HG02763 (cell line): ENCODE results near the gene FREY1.

Experiments
- ATAC-seq: cut with Tn5 transposase; IDR thresholded peaks from one replicate; pipeline ENCODE4 v1.9.1; 2021; ENCODE audit warnings: mild to moderate bottlenecking, moderate library complexity; ENCODE audit not compliant: unreplicated experiment

FREY1 gene

GRCh38 chr11:45929486-45930030, 22.5 kb upstream of the FREY1 start:
- peak; percentile 8 for ATAC-seq

- ATAC-seq, result no peak
Observed at GRCh38 chr11:45928535-45929215, 21.6 kb upstream of the FREY1 start.

DNA sequence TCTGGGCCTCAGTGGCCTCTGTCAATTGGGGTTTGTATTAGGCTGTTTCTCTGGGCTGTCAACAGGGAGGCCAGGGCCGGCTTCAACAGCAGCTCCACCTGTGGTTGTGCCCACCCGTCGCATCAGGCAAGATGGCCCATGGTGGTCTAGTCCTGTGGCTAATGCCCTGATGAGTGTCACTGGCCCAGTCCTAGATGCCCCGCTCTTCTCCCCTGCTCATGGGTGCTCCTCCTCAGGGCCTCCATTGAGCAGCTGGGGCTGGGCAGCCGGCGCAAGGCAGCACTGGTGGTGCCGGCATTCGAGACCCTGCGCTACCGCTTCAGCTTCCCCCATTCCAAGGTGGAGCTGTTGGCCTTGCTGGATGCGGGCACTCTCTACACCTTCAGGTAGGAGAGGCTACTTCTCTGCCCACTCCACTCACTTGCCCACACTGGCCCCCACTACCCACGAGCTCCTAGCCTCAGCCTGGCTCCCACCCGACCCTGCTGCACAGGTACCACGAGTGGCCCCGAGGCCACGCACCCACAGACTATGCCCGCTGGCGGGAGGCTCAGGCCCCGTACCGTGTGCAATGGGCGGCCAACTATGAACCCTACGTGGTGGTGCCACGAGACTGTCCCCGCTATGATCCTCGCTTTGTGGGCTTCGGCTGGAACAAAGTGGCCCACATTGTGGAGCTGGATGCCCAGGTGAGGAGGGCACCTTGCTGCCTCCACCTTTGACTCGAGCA, 20.8 kb upstream of the FREY1 start:
- no peak for ATAC-seq

- ATAC-seq, result no peak
Observed at GRCh38 chr11:45927332-45927683, 20.2 kb upstream of the FREY1 start.

- no peak for ATAC-seq
Observed at GRCh38 chr11:45926536-45927331, 19.7 kb upstream of the FREY1 start.

- ATAC-seq, result no peak
Observed at GRCh38 chr11:45926001-45926401, 18.9 kb upstream of the FREY1 start.

- no peak for ATAC-seq
Observed at GRCh38 chr11:45925550-45925949, 18.5 kb upstream of the FREY1 start.

DNA sequence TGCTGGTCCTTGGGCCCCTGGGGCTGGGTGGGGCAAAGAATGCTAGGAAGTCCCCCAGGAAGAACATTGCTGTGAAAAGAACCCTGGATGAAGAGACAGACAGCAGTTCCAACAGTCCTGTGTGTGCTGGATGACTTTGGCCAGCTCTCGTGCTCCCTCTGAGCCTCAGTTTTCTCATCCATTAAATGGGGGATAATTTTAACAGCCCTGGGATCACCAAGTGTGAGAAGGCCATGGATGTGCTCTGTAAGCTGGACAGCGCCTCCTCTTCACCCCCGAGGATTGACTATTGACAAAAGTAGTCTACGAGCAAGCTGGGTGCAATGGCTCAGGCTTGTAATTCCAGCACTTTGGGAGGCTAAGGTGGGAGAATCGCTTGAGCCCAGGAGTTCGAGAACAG, 17.9 kb upstream of the FREY1 start:
- ATAC-seq, result no peak

DNA sequence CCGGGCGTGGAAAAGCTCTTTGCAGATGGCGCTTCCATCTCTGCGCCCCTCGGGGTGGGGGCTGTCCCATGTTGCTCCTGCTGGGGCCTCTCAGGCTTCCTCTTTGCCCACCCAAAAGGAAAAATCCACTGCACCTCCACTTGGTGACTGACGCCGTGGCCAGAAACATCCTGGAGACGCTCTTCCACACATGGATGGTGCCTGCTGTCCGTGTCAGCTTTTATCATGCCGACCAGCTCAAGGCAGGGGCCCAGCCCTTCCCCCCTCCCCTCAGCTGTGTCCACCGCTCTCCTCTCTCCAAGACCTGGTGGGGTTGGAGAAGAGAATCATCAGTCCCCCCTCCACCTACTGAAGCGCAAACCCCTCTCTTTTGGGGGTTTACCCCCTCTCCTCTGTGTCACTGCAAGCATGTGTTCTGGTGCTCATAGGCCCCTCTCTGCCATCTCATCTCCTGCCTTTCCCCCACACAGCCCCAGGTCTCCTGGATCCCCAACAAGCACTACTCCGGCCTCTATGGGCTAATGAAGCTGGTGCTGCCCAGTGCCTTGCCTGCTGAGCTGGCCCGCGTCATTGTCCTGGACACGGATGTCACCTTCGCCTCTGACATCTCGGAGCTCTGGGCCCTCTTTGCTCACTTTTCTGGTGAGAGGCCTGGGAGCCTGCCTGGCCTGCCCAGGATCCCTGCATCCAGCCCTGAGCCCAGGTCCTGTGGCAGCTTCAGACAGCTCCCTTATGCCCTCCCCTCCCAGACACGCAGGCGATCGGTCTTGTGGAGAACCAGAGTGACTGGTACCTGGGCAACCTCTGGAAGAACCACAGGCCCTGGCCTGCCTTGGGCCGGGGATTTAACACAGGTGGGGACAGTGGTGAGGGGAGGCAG, 17.2 kb upstream of the FREY1 start:
- ATAC-seq, result no peak

DNA sequence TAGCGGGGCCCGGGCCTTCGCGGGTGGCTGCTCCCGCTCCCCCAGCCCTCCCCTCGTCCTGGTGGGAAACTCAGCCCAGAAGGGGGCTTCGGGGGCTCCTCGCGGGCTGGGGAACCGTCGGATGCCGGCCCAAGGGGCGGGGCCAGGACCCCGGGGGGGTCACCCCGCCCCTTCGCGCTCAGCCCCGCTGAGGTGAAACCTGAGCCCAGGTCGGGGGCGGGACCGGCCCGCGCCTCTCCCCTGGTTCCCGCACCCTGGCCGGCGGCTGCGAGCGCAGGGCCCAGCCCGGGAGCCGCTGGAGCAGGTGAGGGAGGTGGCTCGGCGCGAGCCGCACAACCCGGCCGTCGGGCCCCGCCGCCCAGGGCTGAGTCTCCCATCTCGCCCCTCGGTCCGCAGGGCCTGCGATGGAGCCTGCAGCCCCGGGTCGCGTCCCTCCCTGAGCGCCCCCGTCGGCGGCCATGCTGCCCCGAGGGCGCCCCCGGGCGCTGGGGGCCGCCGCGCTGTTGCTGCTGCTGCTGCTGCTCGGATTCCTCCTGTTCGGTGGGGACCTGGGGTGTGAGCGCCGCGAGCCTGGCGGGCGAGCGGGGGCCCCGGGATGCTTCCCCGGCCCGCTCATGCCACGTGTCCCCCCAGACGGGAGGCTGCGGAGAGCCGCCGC, 15.5 kb upstream of the FREY1 start, which contains the start of gene LARGE2:
Gene LARGE2, plus strand, starts transcription at position 232 of the 658 bp plus-strand sequence. Its CDS starts 227 bp downstream, at position 459.
- no peak for ATAC-seq

- no peak for ATAC-seq
Observed at GRCh38 chr11:45921561-45922424, 14.7 kb upstream of the FREY1 start.

GRCh38 chr11:45920531-45921477, 13.7 kb upstream of the FREY1 start:
- ATAC-seq, result no peak

- ATAC-seq, result no peak
Observed at GRCh38 chr11:45919806-45920530, 12.9 kb upstream of the FREY1 start.

DNA sequence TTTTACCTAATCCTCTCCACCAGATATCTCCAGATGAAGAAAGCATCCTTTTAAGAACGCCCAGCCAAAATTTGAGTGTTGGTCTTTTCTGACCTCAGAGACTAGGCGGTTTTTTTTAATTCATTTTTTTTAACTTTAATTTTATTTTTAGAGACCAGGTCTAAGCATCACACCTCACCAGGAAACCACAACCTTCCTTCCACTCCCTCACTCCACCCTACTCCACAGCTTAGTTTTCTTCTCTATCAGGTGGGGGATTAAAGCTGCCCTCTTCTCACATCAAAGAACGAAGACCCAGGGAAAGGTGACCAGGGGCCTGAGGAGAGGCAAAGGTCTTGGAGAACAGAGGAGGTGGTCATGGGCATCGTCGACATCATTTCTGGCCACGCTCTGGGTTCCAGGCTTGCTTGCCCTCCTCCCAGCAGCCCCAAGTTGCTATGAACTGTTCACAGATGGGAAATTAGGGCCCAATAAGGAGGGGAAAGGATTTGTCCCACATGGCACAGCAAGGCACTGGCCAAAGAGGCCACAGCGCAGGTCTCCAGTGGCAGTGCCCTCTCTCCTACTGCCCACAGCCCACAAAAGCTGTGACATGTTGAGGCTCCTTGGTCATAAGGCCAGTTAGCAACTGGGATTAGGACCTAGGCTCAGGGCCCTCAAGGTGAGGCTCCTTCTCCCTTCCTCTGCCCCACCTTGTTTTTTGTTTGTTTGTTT, 12.0 kb upstream of the FREY1 start:
- no peak for ATAC-seq

DNA sequence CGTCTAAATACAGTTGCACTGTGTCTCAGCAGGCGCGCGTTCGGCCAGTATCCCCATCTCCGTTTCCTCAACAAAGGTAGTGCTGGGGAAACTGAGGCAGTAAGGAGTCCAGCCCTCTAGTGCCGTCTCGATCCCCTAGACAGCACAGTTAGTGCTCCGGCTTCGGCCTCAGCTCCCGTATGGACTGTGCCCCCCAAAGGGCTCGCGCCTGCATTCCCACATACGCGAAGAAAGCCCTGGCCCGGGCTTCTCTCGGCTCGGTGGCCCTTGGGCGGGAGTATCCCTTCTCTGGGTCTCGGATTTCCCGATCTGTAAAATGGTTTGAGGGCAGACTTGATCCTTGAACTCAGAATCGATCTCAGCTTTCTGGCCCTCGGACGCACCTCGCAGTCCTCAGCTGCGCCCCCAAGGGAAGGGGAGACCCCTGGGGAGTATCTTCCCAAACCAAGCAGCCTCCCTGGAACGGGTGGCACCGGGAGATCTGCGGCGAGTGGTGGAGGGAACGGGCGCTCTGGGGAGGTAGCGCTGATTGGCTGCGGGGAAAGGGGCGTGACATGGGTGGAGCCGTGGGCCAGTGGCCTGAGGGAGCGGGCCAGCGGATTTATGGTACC, 11.4 kb upstream of the FREY1 start:
- ATAC-seq, result peak; percentile 38
